Neuronal stem cell (in vitro differentiated cells): ENCODE data around the gene RARRES2.

Source experiments
- DNase-seq: peaks from one replicate; pipeline ENCODE4 v3.0.0-alpha.2; 2013; ENCODE audit warnings: low spot score
- H2AFZ ChIP-seq: one replicate; pipeline ENCODE4 v1.6.1; 2013; ENCODE audit warnings: mild to moderate bottlenecking, low read length, inconsistent platforms
- H2AK5ac ChIP-seq: 2 replicates; pipeline ENCODE4 v1.6.1; 2013; ENCODE audit warnings: low read depth, mild to moderate bottlenecking, inconsistent platforms, low read length, moderate library complexity, mixed read lengths
- H2BK120ac ChIP-seq: 2 replicates; pipeline ENCODE4 v1.6.1; 2013; ENCODE audit warnings: low read depth, mild to moderate bottlenecking, inconsistent platforms, low read length, moderate library complexity, mixed read lengths
- H2BK12ac ChIP-seq: one replicate; pipeline ENCODE4 v1.6.1; 2013; ENCODE audit warnings: low read length, inconsistent platforms
- H2BK15ac ChIP-seq: 2 replicates; pipeline ENCODE4 v1.6.1; 2013; ENCODE audit warnings: mild to moderate bottlenecking, low read length, inconsistent platforms, mixed read lengths
- H2BK5ac ChIP-seq: one replicate; pipeline ENCODE4 v1.6.1; 2013; ENCODE audit warnings: inconsistent platforms, mild to moderate bottlenecking, low read length, moderate library complexity
- H3K14ac ChIP-seq: one replicate; pipeline ENCODE4 v1.6.1; 2013; ENCODE audit warnings: low read length, inconsistent platforms
- H3K18ac ChIP-seq: 2 replicates; pipeline ENCODE4 v1.6.1; 2013; ENCODE audit warnings: low read length, inconsistent platforms
- H3K23ac ChIP-seq: 2 replicates; pipeline ENCODE4 v1.6.1; 2013; ENCODE audit warnings: low read depth, mild to moderate bottlenecking, mixed read lengths, low read length, inconsistent platforms; ENCODE audit not compliant: poor library complexity
- H3K27ac ChIP-seq: replicated peaks from 3 replicates; pipeline ENCODE4 v1.5.1; 2013; ENCODE audit warnings: low read length, inconsistent platforms
- H3K27me3 ChIP-seq, 3 experiments: 2 replicates each; pipeline ENCODE4 v1.6.1; 2013; ENCODE audit warnings: low read length in 3 of 3, mild to moderate bottlenecking in 2 of 3, inconsistent platforms in 1 of 3, low read depth in 1 of 3, mixed read lengths in 1 of 3, moderate library complexity in 1 of 3; ENCODE audit not compliant: control insufficient read depth in 3 of 3, insufficient read depth in 3 of 3
- H3K36me3 ChIP-seq, 2 donors: replicated peaks in 1 of 2; 2 replicates each; pipeline ENCODE4 v1.6.1; 2013; ENCODE audit warnings: low read length in 2 of 2; ENCODE audit not compliant: control insufficient read depth in 2 of 2, insufficient read depth in 2 of 2
- H3K4ac ChIP-seq: 2 replicates; pipeline ENCODE4 v1.6.1; 2013; ENCODE audit warnings: inconsistent platforms, mild to moderate bottlenecking, low read length, moderate library complexity
- H3K4me1 ChIP-seq, 2 donors: 1 replicate in 1 of 2; 2 replicates in 1 of 2; pipeline ENCODE4 v1.6.1; 2013; ENCODE audit warnings: low read length in 2 of 2, low read depth in 1 of 2; ENCODE audit not compliant: control insufficient read depth in 2 of 2, insufficient read depth in 1 of 2
- H3K4me2 ChIP-seq: one replicate; pipeline ENCODE4 v1.6.1; 2013; ENCODE audit warnings: mild to moderate bottlenecking, low read length, inconsistent platforms; ENCODE audit not compliant: insufficient read depth, poor library complexity, severe bottlenecking
- H3K4me3 ChIP-seq, 2 donors: 2 replicates each; pipeline ENCODE4 v1.5.1; 2013; ENCODE audit warnings: low read length in 2 of 2, mild to moderate bottlenecking in 2 of 2, inconsistent platforms in 1 of 2, moderate library complexity in 1 of 2
- H3K79me1 ChIP-seq: one replicate; pipeline ENCODE4 v1.6.1; 2013; ENCODE audit warnings: low read depth, mild to moderate bottlenecking, inconsistent platforms, low read length, moderate library complexity
- H3K9ac ChIP-seq: one replicate; pipeline ENCODE4 v1.6.1; 2013; ENCODE audit warnings: mild to moderate bottlenecking, low read depth, low read length, inconsistent platforms; ENCODE audit not compliant: poor library complexity
- H3K9me3 ChIP-seq, 2 donors: replicated peaks in 1 of 2; 2 replicates each; pipeline versions ENCODE3 to v1.6.1; 2013; ENCODE audit warnings: low read length in 2 of 2, mild to moderate bottlenecking in 2 of 2, inconsistent platforms in 1 of 2, low read depth in 1 of 2, mixed read lengths in 1 of 2, moderate library complexity in 1 of 2; ENCODE audit not compliant: control insufficient read depth in 2 of 2, insufficient read depth in 1 of 2
- H4K8ac ChIP-seq: one replicate; pipeline ENCODE4 v1.6.1; 2013; ENCODE audit warnings: low read depth, mild to moderate bottlenecking, inconsistent platforms, low read length, moderate library complexity
- H4K91ac ChIP-seq: one replicate; pipeline ENCODE4 v1.6.1; 2013; ENCODE audit warnings: low read length, low read depth, mild to moderate bottlenecking, inconsistent platforms; ENCODE audit not compliant: poor library complexity
- WGBS, 2 donors: extraction: QIAGEN DNeasy Blood & Tissue Kit; methylation state at CpG; one replicate each; pipeline ENCODE4 v1.1.7; 2013; ENCODE audit warnings: missing lambda C conversion rate in 2 of 2, mixed read lengths in 1 of 2; ENCODE audit not compliant: insufficient read length in 2 of 2, insufficient replicate concordance in 1 of 2; ENCODE audit errors: extremely low coverage in 2 of 2; 5-methylcytosine and 5-hydroxymethylcytosine counted together

Gene RARRES2

GRCh38 chr7:150363370-150363769, 21.9 kb upstream of the RARRES2 start:
- Histone ChIP-seq H3K9ac (no peak overlapping the region), H2AK5ac (peak overlapping the region; percentile 6), H3K4me2 (no peak overlapping the region), H2BK15ac (no peak overlapping the region), H2AFZ (peak overlapping the region; percentile 13), H3K4me3 (no peak overlapping the region), H3K4ac (no peak overlapping the region), H2BK5ac (no peak overlapping the region), H2BK12ac (no peak overlapping the region), H3K14ac (no peak overlapping the region), H3K79me1 (no peaks in the 10 kb centered on the region), H3K9me3 (no peaks in the 10 kb centered on the region), H4K8ac (no peak overlapping the region), H2BK120ac (no peak overlapping the region), H3K36me3 (no peaks in the 10 kb centered on the region), H3K18ac (no peak overlapping the region), H3K23ac (no peak overlapping the region), H3K27me3 (no peaks in the 10 kb centered on the region), H4K91ac (no peak overlapping the region), H3K27ac (no peak overlapping the region), H3K4me1 (peaks cover 10 to 24% of the 10 kb centered on the region in 2 donors)
- DNase-seq = no peak
- WGBS, 2 donors = no CpG with 5 or more reads among the region's 4 CpGs

DNA sequence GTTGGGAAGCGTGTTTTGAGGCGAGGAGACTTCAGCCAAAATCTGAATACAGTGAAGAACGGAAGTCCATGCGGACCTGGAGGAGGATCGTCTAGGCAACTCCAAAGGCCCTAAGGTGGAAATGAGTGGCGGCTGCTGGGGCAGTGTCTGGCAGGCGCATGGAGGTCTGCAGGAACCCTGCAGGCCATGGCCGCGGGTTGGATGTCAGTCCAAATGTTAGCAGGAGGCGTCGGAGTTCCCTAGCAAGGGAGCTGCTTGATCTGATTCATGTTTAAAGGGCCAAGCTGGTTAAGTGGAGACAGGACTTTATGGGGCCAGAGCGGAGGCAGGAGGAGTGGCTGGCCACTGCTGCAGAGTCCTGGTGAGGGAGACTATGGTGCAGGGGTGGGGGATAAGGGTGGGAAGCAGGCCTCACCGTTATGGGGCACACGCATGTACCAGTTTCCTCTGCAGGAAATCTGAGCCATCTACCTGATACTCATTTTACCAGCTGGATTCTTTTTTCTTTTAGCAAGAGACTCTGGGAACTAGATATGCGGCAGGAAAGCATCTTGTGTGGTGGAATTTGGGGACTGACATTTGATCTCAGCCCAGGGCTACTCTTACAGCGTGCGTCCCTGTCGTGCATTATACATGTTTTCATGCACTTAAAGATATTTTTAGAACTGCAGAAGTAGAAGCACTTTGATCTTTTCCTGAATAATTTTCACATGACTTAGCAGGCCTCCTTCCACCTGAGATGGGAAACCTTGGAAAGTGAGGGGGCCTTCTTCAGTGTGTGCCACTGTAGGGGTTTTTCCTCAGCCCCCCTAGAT, 20.6 kb upstream of the RARRES2 start:
- Histone ChIP-seq H3K4me2 (no peak overlapping the region), H3K36me3 (no peaks in the 10 kb centered on the region), H3K9ac (peak overlapping the region; percentile 10), H2BK120ac (peak overlapping the region; percentile 25), H2BK12ac (no peak overlapping the region), H3K27ac (no peak overlapping the region), H3K18ac (peak overlapping the region; percentile 73), H3K14ac (no peak overlapping the region), H2AFZ (peak overlapping the region; percentile 74), H2BK15ac (no peak overlapping the region), H3K27me3 (no peaks in the 10 kb centered on the region), H3K4me1 (peaks cover 10 to 20% of the 10 kb centered on the region in 2 donors), H3K4ac (no peak overlapping the region), H4K91ac (no peak overlapping the region), H2BK5ac (no peak overlapping the region), H4K8ac (no peak overlapping the region), H3K9me3 (no peaks in the 10 kb centered on the region), H3K23ac (no peak overlapping the region), H2AK5ac (peak overlapping the region; percentile 73), H3K4me3 (no peak overlapping the region), H3K79me1 (no peaks in the 10 kb centered on the region)
- no CpG with 5 or more reads among the region's 18 CpGs for WGBS, 2 donors
- no peak for DNase-seq

GRCh38 chr7:150361402-150361801, 20.0 kb upstream of the RARRES2 start:
- Histone ChIP-seq H3K4ac (no peak overlapping the region), H3K14ac (no peak overlapping the region), H3K79me1 (no peaks in the 10 kb centered on the region), H3K9ac (no peak overlapping the region), H3K23ac (no peak overlapping the region), H3K27ac (no peak overlapping the region), H3K4me3 (no peak overlapping the region), H3K4me2 (no peak overlapping the region), H2BK12ac (no peak overlapping the region), H3K27me3 (no peaks in the 10 kb centered on the region), H3K18ac (no peak overlapping the region), H3K4me1 (peaks cover 10 to 20% of the 10 kb centered on the region in 2 donors), H2BK15ac (no peak overlapping the region), H2BK120ac (no peak overlapping the region), H4K8ac (no peak overlapping the region), H2AK5ac (no peak overlapping the region), H2BK5ac (no peak overlapping the region), H4K91ac (no peak overlapping the region), H3K36me3 (no peaks in the 10 kb centered on the region), H2AFZ (peak overlapping the region; percentile 74), H3K9me3 (no peaks in the 10 kb centered on the region)
- WGBS, 2 donors = no CpG with 5 or more reads among the region's 7 CpGs
- DNase-seq = no peak

- Histone ChIP-seq H2BK5ac (no peak overlapping the region), H3K79me1 (no peaks in the 10 kb centered on the region), H3K23ac (no peak overlapping the region), H2BK120ac (no peak overlapping the region), H3K9me3 (no peaks in the 10 kb centered on the region), H3K9ac (no peak overlapping the region), H2BK15ac (no peak overlapping the region), H3K4me2 (no peak overlapping the region), H2AK5ac (no peak overlapping the region), H3K27ac (no peak overlapping the region), H3K27me3 (no peaks in the 10 kb centered on the region), H3K36me3 (no peaks in the 10 kb centered on the region), H3K4me3 (no peak overlapping the region), H3K18ac (no peak overlapping the region), H4K91ac (no peak overlapping the region), H2AFZ (no peak overlapping the region), H2BK12ac (no peak overlapping the region), H3K4ac (no peak overlapping the region), H3K4me1 (peaks cover 9 to 16% of the 10 kb centered on the region in 2 donors), H3K14ac (no peak overlapping the region), H4K8ac (no peak overlapping the region)
- no peak for DNase-seq
- no CpG with 5 or more reads among the region's 5 CpGs for WGBS, 2 donors
Observed at GRCh38 chr7:150360363-150361058, 19.1 kb upstream of the RARRES2 start.
